HG02884 (cell line): ENCODE measurements around the gene EID2.

Experiments used
- ATAC-seq: cut with Tn5 transposase; IDR thresholded peaks from one replicate; pipeline ENCODE4 v1.9.1; 2021; ENCODE audit warnings: mild to moderate bottlenecking, moderate library complexity; ENCODE audit not compliant: unreplicated experiment

The EID2 gene, protein sequence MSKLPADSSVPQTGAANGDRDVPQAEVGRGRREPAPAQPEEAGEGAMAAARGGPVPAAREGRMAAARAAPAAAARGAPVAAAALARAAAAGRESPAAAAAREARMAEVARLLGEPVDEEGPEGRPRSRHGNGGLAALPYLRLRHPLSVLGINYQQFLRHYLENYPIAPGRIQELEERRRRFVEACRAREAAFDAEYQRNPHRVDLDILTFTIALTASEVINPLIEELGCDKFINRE

DNA sequence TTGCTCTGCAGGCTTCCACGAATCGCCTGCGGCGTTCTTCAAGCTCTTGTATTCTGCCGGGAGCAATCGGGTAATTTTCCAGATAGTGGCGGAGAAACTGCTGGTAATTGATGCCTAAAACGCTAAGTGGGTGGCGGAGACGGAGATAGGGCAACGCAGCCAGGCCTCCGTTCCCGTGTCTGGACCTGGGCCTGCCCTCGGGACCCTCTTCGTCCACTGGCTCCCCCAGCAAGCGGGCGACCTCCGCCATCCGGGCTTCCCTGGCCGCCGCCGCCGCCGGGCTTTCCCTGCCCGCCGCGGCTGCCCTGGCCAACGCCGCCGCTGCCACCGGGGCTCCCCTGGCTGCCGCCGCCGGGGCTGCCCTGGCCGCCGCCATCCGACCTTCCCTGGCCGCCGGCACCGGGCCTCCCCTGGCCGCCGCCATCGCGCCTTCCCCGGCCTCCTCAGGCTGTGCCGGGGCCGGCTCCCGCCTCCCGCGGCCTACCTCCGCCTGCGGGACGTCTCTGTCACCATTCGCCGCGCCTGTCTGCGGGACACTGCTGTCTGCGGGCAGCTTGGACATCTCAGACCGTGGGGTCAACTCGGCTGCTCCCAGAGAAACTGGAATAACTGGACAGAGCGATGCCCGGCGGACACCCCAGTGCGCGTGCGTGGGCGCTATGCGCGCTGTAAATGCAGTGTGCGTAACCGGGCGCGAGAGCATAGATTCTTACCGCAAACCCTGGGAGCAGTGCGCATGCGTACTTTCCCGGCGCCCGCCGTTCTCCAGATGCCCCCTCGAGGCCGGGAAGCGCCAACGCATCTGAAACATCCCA lies at the start of gene EID2:
Gene EID2 (minus strand): TSS at position 644 of the 815 bp plus-strand sequence. CDS start 82 bp downstream, at position 562.
- ATAC-seq, result peak; percentile 80

DNA sequence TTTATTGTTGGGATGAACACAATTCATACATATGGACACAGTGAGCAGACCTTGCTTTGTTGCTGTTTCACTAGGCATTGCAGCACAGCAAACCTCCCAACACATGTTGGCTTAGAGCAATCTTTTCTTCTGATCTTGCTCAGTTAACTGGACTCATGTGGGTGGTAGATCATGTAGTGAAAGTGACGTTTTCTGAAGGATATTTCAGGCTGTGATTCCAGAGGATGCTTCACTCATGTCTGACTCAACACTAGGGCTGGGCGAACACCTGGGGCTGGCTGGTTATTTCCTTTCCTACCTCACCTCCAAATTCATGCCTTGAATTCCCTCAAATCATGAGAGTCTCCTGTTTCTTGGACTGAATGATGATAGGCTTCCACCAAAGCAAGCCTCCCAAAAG lies 48.1 kb upstream of the EID2 start:
- no peak for ATAC-seq

GRCh38 chr19:39587496-39587895 lies 47.5 kb upstream of the EID2 start:
- no peak for ATAC-seq

DNA sequence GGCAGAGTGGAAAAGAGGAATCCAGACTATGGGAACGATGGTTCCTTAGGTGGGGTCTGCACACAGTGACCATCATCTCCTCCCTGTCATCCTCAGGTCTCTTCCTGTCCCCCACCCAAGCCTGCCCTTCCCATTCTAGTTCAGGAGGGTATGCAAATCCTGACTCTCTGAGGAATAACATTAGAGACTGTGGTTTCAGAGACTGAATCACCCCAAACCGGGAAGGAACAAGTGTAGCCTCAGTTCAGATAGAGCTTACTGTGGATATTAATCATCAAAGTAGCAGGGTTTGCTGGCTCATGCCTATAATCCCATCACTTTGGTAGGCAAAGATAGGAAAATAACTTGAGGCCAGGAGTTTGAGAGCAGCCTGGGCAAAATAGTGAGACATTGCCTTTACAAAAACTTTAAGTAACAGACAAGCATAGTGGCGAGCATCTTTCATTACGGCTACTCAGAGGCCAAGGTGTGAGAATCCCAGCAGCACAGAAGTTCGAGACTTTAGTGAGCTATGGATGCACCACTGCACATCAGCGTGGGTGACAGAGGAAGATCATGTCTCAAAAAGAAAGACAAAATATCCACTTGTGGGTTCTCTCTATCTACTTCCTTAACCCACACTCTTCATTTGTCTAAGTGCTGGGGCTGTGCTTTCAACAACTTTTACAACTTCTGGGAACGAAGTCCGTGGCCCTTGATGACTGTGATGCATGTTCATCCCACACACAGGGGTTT lies 43.1 kb upstream of the EID2 start:
- ATAC-seq, result no peak

- no peak for ATAC-seq
These were observed 42.5 kb upstream of the EID2 start for GRCh38 chr19:39582442-39582841.

DNA sequence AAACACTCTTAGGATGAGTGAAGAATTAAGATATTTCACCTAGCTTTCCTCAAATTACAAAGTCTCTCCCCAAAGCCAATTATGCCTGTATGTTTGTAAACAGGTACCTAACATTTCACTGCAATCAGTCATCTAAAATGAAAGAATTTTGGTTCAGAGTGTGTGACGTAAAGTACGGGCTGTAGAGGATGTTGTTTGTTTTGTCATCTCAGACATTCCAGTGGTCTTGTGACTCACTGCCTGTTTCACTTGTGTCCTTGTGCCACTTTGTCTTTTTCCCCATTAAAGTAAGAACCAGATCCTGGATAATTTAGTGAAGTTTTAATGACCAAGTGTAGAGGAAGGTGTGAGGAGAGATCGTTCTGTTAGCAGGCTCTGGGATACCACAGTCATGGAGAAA lies 28.6 kb upstream of the EID2 start:
- ATAC-seq, result no peak

DNA sequence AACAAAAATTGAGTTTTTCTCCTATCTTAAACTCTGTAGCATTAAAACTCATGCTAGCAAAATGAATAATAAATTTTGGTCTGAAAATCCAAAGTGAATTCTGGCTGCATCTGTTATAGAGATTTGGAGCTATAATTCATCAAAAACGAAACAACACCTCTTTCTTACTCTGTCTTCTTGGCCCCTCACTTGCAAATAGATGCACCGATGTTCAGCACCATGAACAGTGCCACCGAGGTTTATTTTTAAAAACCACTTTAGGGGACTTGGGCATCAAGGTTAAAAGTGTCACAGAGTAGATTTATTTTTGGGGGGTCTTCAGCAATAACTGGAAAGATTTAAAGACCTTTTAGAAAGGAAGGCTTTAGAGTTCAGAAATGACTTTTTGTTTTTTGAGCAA lies 26.1 kb upstream of the EID2 start:
- ATAC-seq, result no peak

GRCh38 chr19:39563408-39563807 lies 23.4 kb upstream of the EID2 start:
- no peak for ATAC-seq

- ATAC-seq, result no peak
These were observed 18.7 kb upstream of the EID2 start for GRCh38 chr19:39558624-39559117.

DNA sequence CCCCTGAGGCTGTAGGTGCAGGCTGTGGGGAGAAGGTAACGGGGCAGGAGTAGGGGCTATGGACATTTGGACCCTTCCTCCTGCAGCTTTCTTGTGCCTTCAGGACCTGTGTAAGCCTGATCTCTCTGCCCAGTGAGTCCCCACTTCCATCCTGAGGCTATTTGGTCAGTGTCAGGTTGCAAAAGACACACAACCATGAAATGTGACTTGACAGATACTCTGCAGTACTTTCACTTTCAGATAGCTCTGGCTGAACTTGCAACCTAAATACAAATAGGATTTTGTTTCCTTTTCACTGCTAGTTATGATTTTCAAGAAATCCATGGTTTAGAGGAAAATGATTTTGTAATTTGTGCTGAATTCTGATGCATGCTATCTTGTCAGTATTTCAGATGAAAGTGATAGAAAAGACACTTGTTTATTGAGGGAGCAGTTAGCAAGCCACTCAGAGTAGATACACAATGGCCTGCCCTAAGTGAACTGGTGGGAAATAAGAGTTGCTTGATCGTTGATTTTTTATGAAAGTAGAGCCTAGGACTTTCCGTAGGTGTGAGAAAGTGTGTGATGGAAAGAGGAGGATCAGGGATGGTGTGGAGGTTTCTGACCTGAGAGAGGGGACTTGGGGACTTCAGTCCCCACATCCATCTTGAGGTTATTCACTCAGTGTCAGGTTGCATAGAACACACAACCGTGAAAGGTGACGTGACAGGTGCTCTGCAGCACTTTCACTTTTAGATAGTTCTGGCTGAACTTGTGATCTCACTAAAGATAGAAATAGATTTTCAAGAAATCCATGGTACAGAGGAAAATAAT lies 18.1 kb upstream of the EID2 start:
- ATAC-seq, result peak; percentile 31

GRCh38 chr19:39555883-39556282 lies 15.9 kb upstream of the EID2 start:
- ATAC-seq, result no peak

- no peak for ATAC-seq
These were observed 14.8 kb upstream of the EID2 start for GRCh38 chr19:39554701-39555311.

GRCh38 chr19:39553082-39553652 lies 13.2 kb upstream of the EID2 start:
- no peak for ATAC-seq

DNA sequence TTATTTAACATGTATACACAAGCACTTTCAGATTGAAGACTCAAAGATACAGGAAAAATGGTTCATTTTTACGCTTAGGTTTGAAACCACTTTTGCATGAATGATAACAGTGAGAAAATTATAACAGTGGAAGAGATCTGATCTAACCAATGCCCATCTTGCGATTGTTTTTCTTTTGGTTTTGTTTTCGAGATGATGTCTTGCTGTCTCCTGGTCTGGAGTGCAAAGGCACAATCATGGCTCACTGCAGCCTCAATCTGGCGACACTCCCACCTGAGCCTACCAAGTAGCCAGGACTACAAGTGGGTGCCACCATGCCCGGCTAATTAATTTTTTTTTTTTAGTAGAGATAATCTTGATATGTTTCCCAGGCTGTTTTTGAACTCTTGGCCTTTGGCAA lies 10.2 kb upstream of the EID2 start:
- ATAC-seq, result no peak

DNA sequence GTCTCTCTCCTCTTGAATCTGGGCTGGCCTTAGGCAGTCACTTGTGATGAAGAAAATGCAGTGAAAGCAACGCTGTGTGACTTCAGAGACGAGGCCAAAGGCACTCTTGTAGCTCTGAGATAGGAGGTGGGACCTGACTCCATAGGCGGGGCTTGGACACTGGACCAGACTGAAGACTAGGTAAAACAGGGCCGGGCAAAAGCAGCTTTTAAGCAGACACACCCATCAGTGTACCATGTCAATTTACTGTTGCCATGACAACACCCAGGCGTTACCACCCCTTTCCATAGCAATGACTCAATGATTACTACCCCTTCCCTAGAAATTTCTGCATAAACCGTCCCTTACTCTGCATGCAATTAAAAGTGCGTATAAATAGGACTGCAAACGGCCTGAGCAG lies 6.6 kb upstream of the EID2 start:
- ATAC-seq, result no peak

GRCh38 chr19:39544911-39545310 lies 5.0 kb upstream of the EID2 start:
- no peak for ATAC-seq

GRCh38 chr19:39544226-39544903 lies 4.4 kb upstream of the EID2 start:
- no peak for ATAC-seq

DNA sequence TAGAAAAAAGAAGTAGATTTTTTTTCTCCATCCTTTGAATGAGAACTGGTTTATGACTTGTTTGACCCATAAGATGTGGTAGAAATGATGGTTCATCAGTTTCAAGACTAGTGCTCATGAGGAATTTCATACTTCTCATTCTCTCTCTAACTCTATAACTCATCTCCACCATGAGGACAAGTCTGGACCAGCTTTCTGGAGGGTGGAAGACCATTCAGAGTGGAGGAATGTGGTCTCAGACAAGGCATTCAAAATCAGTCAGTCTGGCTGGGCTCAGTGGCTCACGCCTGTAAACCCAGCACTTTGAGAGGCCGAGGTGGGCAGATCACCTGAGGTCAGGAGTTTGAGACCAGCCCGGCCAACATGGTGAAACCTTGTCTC lies 3.5 kb upstream of the EID2 start:
- ATAC-seq, result no peak

GRCh38 chr19:39542206-39542605 lies 2.2 kb upstream of the EID2 start:
- ATAC-seq, result no peak

- no peak for ATAC-seq
These were observed 342 bp upstream of the EID2 start for GRCh38 chr19:39540333-39540673.
